Measurements from ENCODE around the gene CDH4.

- TF ChIP-seq CTCF (IDR thresholded peaks at IDR 0.05 in 8 of 11, conservative IDR thresholded peaks at IDR 0.05 in 3 of 11) (no peak), POLR2A (IDR thresholded peaks at IDR 0.05) (no peak)
Observed at GRCh38 chr20:61380545-61380915, 128.5 kb downstream of the CDH4 start.
